ENCODE measurements around the gene EAF2. TPM values are rescaled to one million over a fixed set of nuclear protein-coding genes. Genes with fewer than 3 reads are reported as not detected.
A peak's percentile ranks its signal among the peaks of the same experiment; 100 is the strongest.

Gene EAF2
- total RNA-seq, 2 experiments from 2014 or later = 19.9 to 22.0 TPM

DNA sequence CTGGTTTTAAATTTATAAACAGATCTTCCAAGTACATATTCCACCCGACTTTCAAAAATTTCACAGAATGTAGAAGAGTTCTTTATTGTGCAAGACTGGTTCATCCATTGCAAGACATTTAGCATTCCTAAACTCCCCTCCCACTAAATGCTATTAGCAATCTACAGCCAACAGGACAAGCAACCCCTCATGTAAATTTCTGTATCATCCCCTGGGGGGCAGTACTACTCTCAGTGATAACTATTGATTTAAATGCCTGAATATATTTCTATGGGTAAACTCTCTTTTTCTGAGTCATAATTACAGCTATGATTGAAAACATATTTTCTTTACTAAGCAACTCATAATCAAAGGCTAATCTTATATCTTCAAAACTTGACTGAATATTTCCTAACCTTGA, 48.5 kb downstream of the EAF2 start:
- CTCF ChIA-PET = interaction anchor here (0.6 to 1.7 kb wide), 13 partner anchors 9 to 479 kb away, joined by 3 to 12 read pairs (median 3); partner anchors contain the start of gene POLQ
- H3K4me3 Mint-ChIP-seq = no peak overlapping the region
- H3K27ac Mint-ChIP-seq = no peak overlapping the region
- peak; percentile 58 for ATAC-seq
- peaks cover 20% of the 10 kb centered on the region for H3K36me3 Mint-ChIP-seq
- H3K9me3 Mint-ChIP-seq (ENCODE audit: low read depth) = no peaks in the 10 kb centered on the region
- no peak for DNase-seq
- H3K27me3 Mint-ChIP-seq = no peaks in the 10 kb centered on the region
- peaks cover 8% of the 10 kb centered on the region for H3K4me1 Mint-ChIP-seq

DNA sequence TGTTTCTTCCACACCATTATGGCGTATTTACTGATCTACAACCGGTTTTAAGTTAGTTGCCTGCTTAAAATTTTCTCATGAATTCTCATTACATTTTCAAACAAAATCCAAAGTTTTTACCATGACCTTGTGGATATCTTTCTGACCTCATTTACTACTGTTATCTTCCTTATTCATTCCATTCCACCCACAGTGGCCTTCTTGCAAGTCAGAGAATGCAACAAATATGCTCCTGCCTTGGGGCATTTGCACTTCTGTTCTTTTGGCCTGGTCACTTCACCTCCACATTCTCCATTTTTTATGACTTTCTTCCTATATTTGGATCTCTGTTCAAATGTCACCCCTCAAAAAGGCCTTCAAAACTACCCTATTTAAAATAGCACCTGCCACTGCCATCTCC, 50.4 kb downstream of the EAF2 start:
- Mint-ChIP-seq H3K9me3 (ENCODE audit: low read depth) (no peaks in the 10 kb centered on the region), H3K36me3 (peaks cover 15% of the 10 kb centered on the region)

GRCh38 chr3:121894301-121894990, 59.4 kb downstream of the EAF2 start, which contains the start of gene SLC15A2:
SLC15A2 (plus strand) TSS chr3:121894401; CDS start chr3:121894477, 76 bp downstream.
- no peaks in the 10 kb centered on the region for H3K9me3 Mint-ChIP-seq (ENCODE audit: low read depth)
- H3K27me3 Mint-ChIP-seq = no peaks in the 10 kb centered on the region
- H3K4me1 Mint-ChIP-seq = no peaks in the 10 kb centered on the region
- CTCF ChIA-PET = no interaction called here
- no peak for DNase-seq
- peaks cover 18% of the 10 kb centered on the region for H3K36me3 Mint-ChIP-seq
- H3K27ac Mint-ChIP-seq = no peak within 1 kb of the TSS
- no peak within 1 kb of the TSS for H3K4me3 Mint-ChIP-seq
- no peak for ATAC-seq

More for the DNA sequence above, 50.4 kb downstream of the EAF2 start:
- CTCF ChIA-PET = no interaction called here
- Mint-ChIP-seq H3K27me3 (no peaks in the 10 kb centered on the region), H3K27ac (no peak overlapping the region), H3K4me1 (peaks cover 8% of the 10 kb centered on the region), H3K4me3 (no peak overlapping the region)
- no peak for DNase-seq
- ATAC-seq = no peak

GRCh38 chr3:121895121-121895520, 60.1 kb downstream of the EAF2 start:
- ATAC-seq (no peak), DNase-seq (no peak)
- Mint-ChIP-seq H3K4me3 (no peak overlapping the region), H3K36me3 (peaks cover 22% of the 10 kb centered on the region), H3K27ac (no peak overlapping the region), H3K4me1 (no peaks in the 10 kb centered on the region), H3K9me3 (ENCODE audit: low read depth) (no peaks in the 10 kb centered on the region), H3K27me3 (no peaks in the 10 kb centered on the region)
- CTCF ChIA-PET = no interaction called here

DNA sequence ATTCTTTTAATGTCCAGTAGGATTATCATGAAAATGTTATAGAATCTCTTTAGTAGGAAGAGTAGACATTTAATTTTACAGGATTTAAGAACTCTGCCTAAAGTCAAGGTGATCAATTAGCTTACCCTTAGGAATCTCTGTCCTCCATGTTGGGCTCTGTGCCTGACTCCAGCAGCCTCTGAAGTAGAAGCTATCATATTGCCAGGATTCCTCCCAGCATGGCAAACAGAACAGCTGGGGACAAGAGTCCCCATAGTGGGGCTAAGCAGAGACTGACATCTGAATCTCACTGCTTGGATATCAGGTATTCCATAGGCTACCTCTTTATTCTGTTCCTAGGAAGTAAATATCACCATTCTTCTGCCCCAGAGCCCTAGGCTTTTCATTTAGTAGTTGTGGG, 60.7 kb downstream of the EAF2 start:
- H3K4me3 Mint-ChIP-seq = no peak overlapping the region
- no peaks in the 10 kb centered on the region for H3K27me3 Mint-ChIP-seq
- DNase-seq (no peak), ATAC-seq (no peak)
- no peaks in the 10 kb centered on the region for H3K4me1 Mint-ChIP-seq
- CTCF ChIA-PET = interaction anchor here (0.9 kb wide), 1 partner anchor 13 kb away, joined by 3 read pairs; no protein-coding TSS in a partner anchor
- H3K36me3 Mint-ChIP-seq = peaks cover 24% of the 10 kb centered on the region
- H3K9me3 Mint-ChIP-seq (ENCODE audit: low read depth) = no peaks in the 10 kb centered on the region
- H3K27ac Mint-ChIP-seq = no peak overlapping the region

DNA sequence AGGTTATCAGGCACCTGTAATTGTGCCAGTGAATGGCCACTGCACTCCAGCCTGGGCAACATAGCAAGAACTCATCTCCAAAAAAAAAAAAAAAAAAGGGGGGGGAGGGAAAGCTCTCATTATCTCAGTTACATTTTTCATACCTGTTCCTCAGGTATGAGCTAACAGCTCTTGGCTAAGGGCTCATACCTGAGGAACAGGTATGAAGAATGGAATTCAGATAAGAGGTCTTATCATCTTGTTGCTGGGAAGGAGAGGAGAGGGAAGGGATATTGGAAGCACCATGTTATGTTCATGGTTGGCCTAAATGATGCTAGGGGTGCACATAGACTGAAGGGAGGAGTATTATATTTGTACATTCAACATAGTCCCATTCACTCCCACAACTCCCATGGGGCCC, 61.8 kb downstream of the EAF2 start:
- no peak for DNase-seq
- ATAC-seq = no peak
- no peak overlapping the region for H3K27ac Mint-ChIP-seq
- H3K4me3 Mint-ChIP-seq = no peak overlapping the region
- H3K4me1 Mint-ChIP-seq = no peaks in the 10 kb centered on the region
- H3K36me3 Mint-ChIP-seq = peaks cover 27% of the 10 kb centered on the region
- no peaks in the 10 kb centered on the region for H3K27me3 Mint-ChIP-seq
- no peaks in the 10 kb centered on the region for H3K9me3 Mint-ChIP-seq (ENCODE audit: low read depth)
- CTCF ChIA-PET = no interaction called here

GRCh38 chr3:121897296-121897695, 62.3 kb downstream of the EAF2 start:
- H3K4me1 Mint-ChIP-seq = no peaks in the 10 kb centered on the region
- H3K27me3 Mint-ChIP-seq = no peaks in the 10 kb centered on the region
- DNase-seq = no peak
- no peak for ATAC-seq
- peaks cover 29% of the 10 kb centered on the region for H3K36me3 Mint-ChIP-seq
- CTCF ChIA-PET = no interaction called here
- no peak overlapping the region for H3K27ac Mint-ChIP-seq
- no peaks in the 10 kb centered on the region for H3K9me3 Mint-ChIP-seq (ENCODE audit: low read depth)
- H3K4me3 Mint-ChIP-seq = no peak overlapping the region

GRCh38 chr3:121913305-121913990, 78.4 kb downstream of the EAF2 start:
- no peaks in the 10 kb centered on the region for H3K27me3 Mint-ChIP-seq
- H3K4me3 Mint-ChIP-seq = no peak overlapping the region
- CTCF ChIA-PET = no interaction called here
- ATAC-seq (no peak), DNase-seq (no peak)
- H3K27ac Mint-ChIP-seq = no peak overlapping the region
- peaks cover 47% of the 10 kb centered on the region for H3K36me3 Mint-ChIP-seq
- H3K9me3 Mint-ChIP-seq (ENCODE audit: low read depth) = peaks cover 2% of the 10 kb centered on the region
- no peaks in the 10 kb centered on the region for H3K4me1 Mint-ChIP-seq

GRCh38 chr3:121914081-121914998, 79.3 kb downstream of the EAF2 start:
- Mint-ChIP-seq H3K4me1 (no peaks in the 10 kb centered on the region), H3K9me3 (ENCODE audit: low read depth) (no peaks in the 10 kb centered on the region), H3K27me3 (no peaks in the 10 kb centered on the region), H3K27ac (no peak overlapping the region), H3K36me3 (peaks cover 46% of the 10 kb centered on the region), H3K4me3 (no peak overlapping the region)
- CTCF ChIA-PET = interaction anchor here (1.1 kb wide), 1 partner anchor 32 kb away, joined by 3 read pairs; no protein-coding TSS in a partner anchor
- no peak for ATAC-seq
- no peak for DNase-seq

- Mint-ChIP-seq H3K4me3 (no peak overlapping the region), H3K27ac (no peak overlapping the region), H3K27me3 (no peaks in the 10 kb centered on the region), H3K36me3 (peaks cover 44% of the 10 kb centered on the region), H3K9me3 (ENCODE audit: low read depth) (no peaks in the 10 kb centered on the region), H3K4me1 (no peaks in the 10 kb centered on the region)
- no peak for DNase-seq
- ATAC-seq = no peak
- CTCF ChIA-PET = interaction anchor here (1.4 kb wide), 1 partner anchor 392 kb away, joined by 3 read pairs; no protein-coding TSS in a partner anchor
Observed at GRCh38 chr3:121916189-121916588, 81.2 kb downstream of the EAF2 start.

- DNase-seq (no peak), ATAC-seq (no peak)
- CTCF ChIA-PET = no interaction called here
- Mint-ChIP-seq H3K4me1 (no peaks in the 10 kb centered on the region), H3K9me3 (ENCODE audit: low read depth) (no peaks in the 10 kb centered on the region), H3K27me3 (no peaks in the 10 kb centered on the region), H3K27ac (no peak overlapping the region), H3K36me3 (peaks cover 41% of the 10 kb centered on the region), H3K4me3 (no peak overlapping the region)
Observed at GRCh38 chr3:121918779-121919483, 83.9 kb downstream of the EAF2 start.

- Mint-ChIP-seq H3K27me3 (no peaks in the 10 kb centered on the region), H3K36me3 (peaks cover 52% of the 10 kb centered on the region), H3K27ac (no peak overlapping the region), H3K4me3 (no peak overlapping the region), H3K4me1 (no peaks in the 10 kb centered on the region), H3K9me3 (ENCODE audit: low read depth) (no peaks in the 10 kb centered on the region)
- DNase-seq (no peak), ATAC-seq (no peak)
- CTCF ChIA-PET = interaction anchor here (1.0 kb wide), 1 partner anchor 379 kb away, joined by 3 read pairs; no protein-coding TSS in a partner anchor
Observed at GRCh38 chr3:121924734-121925133, 89.7 kb downstream of the EAF2 start.

DNA sequence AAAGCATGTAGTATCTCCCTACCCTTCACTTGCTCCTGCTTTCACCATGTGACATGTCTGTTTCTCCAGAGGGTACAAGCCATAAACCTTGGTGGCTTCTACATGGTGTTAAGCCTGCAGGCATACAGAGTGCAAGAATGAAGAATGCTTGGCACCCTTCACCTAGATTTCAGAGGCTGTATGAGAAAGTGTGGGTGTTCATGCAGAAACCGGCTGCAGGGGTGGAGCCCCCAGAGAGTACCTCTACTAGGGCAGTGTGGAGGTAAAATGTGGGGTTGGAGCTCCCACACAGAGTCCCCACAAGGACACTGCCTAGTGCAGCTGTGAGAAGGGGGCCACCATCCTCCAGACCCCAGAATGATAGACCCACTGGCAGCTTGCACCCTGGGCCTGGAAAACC, 91.4 kb downstream of the EAF2 start:
- no peak for DNase-seq
- H3K4me3 Mint-ChIP-seq = no peak overlapping the region
- peaks cover 55% of the 10 kb centered on the region for H3K36me3 Mint-ChIP-seq

More for the DNA sequence above, 91.4 kb downstream of the EAF2 start:
- no peak for ATAC-seq
- Mint-ChIP-seq H3K4me1 (no peaks in the 10 kb centered on the region), H3K9me3 (ENCODE audit: low read depth) (no peaks in the 10 kb centered on the region), H3K27me3 (no peaks in the 10 kb centered on the region), H3K27ac (no peak overlapping the region)
- CTCF ChIA-PET = no interaction called here
